Adrenal gland (tissue), 12 donors: ENCODE data around the gene NRP1. TPM values are rescaled to one million over a fixed set of nuclear protein-coding genes. Genes with fewer than 3 reads are reported as not detected.
A peak's percentile ranks its signal among the peaks of the same experiment; 100 is the strongest.

Experiments used
- DNase-seq, 7 donors: peaks; one replicate each; pipeline ENCODE4 v3.0.0-alpha.2; 2019 to 2020
- H3K27ac ChIP-seq, 5 donors: fragments of 200-600 bp; sonication (generic) in 4 of 5; 1 replicate in 3 of 5; 2 replicates in 2 of 5; pipeline versions ENCODE4 v1.5.1 to v1.8.0; 2016 to 2020; ENCODE audit warnings: mild to moderate bottlenecking in 1 of 5
- H3K27me3 ChIP-seq: fragments of 200-600 bp; 2 replicates; pipeline ENCODE4 v1.8.0; 2021
- H3K36me3 ChIP-seq, 2 donors: fragments of 200-600 bp; replicated peaks in 1 of 2; 1 replicate in 1 of 2; 2 replicates in 1 of 2; pipeline versions ENCODE4 v1.5.1 to v1.8.0; 2018 to 2022
- H3K4me1 ChIP-seq, 2 donors: fragments of 200-600 bp; replicated peaks in 1 of 2; 1 replicate in 1 of 2; 2 replicates in 1 of 2; pipeline versions ENCODE4 v1.5.1 to v1.8.0; 2018 to 2021
- H3K4me3 ChIP-seq, 4 donors: fragments of 200-600 bp; sonication (generic) in 3 of 4; one replicate each; pipeline ENCODE4 v1.5.1; 2016 to 2018
- H3K9me3 ChIP-seq, 3 donors: fragments of 200-600 bp; sonication (generic) in 1 of 3; replicated peaks in 1 of 3; 1 replicate in 2 of 3; 2 replicates in 1 of 3; pipeline versions ENCODE4 v1.5.1 to v1.8.0; 2016 to 2021
- CTCF ChIP-seq, 6 experiments: fragments of 450-650 bp in 4 of 6; fragments of 200-600 bp in 2 of 6; sonication (generic) in 1 of 6; IDR thresholded peaks; 1 replicate in 5 of 6; 2 replicates in 1 of 6; pipeline versions ENCODE4 v1.5.1 to v1.8.0; 2016 to 2021; ENCODE audit warnings: antibody characterized with exemption in 6 of 6, mild to moderate bottlenecking in 2 of 6, moderate library complexity in 1 of 6
- POLR2A ChIP-seq, 2 donors: fragments of 450-650 bp; IDR thresholded peaks; one replicate each; pipeline ENCODE4 v1.6.1; 2017; ENCODE audit warnings: antibody characterized with exemption in 2 of 2, mild to moderate bottlenecking in 2 of 2, moderate library complexity in 1 of 2
- WGBS, 4 donors: extraction: QIAGEN DNeasy Blood & Tissue Kit in 2 of 4; methylation state at CpG; one replicate each; pipeline versions ENCODE4 v1.1.5 to v1.1.7; 2013 to 2017; 5-methylcytosine and 5-hydroxymethylcytosine counted together
- intact Hi-C, 2 donors: fragments of 100-400 bp; cut with DNase I; formaldehyde crosslinking; loops; one replicate each; pipeline versions ENCODE4 v1.14.1 to v1.15.0; 2022 to 2023
- polyA plus RNA-seq, 3 donors: library from polyadenylated mRNA; stranded (reverse); fragments of 200-250 nt in 2 of 3; fragments of 350-450 nt in 1 of 3; fragmentation: Illumina TruSeq in 1 of 3; extraction: RNeasy Lipid Tissue Mini Kit (QIAGEN cat#74804) in 1 of 3; gene quantifications; one replicate each; pipeline ENCODE4 v1.2.3, GENCODE V29; 2013 to 2014
- total RNA-seq, 9 donors: library from RNA; depleted of rRNA in 4 of 9; stranded (reverse); fragments of >200 nt in 4 of 9; fragments of 120-200 nt in 1 of 9; fragmentation: NEBNext Ultra II Directional in 1 of 9; extraction: Animal tissue kit (Norgen Biotek cat#: 25700) in 1 of 9; gene quantifications; one replicate each; pipeline versions ENCODE4 v1.1.0 to v1.2.4, GENCODE V29; 2013 to 2023
- donor health status: healthy with polysubstance abuse.
- donor health status: Bipolar disorder and iron deficiency.
- donor health status: DM: yes; HTN: yes; CAD: no.
- donor health status: DM: no; HTN: no; CAD: no.
- donor health status: DM: no; HTN: no; CAD: no.
- donor health status: DM: yes; HTN: yes; CAD: no.

Gene NRP1
- total and polyA plus RNA-seq, 12 donors, result 20.2 to 151 (median 92.1) TPM

GRCh38 chr10:33336582-33337325 lies 2.3 kb upstream of the NRP1 start:
- DNase-seq, result peak; percentile 44 to 70 (median 47)
- Histone ChIP-seq H3K27me3 (no peaks in the 10 kb centered on the region), H3K4me3 (peak overlapping the region in 2 of 4 donors; percentile 63 to 78), H3K4me1 (peaks cover 20 to 34% of the 10 kb centered on the region in 2 donors), H3K36me3 (no peaks in the 10 kb centered on the region), H3K27ac (peak overlapping the region; percentile 41 to 93 (median 83)), H3K9me3 (no peaks in the 10 kb centered on the region)
- WGBS, 4 donors, result 0 to 5% (median 1%) methylated on average over 28 to 67 of the region's 67 CpGs
- TF ChIP-seq POLR2A (IDR thresholded peaks at IDR 0.05) (no peak), CTCF (IDR thresholded peaks at IDR 0.05) (no peak)
- intact Hi-C loops, result loop anchor here (10.0 kb wide), 2 partner anchors 528 to 1298 kb away; no protein-coding TSS in a partner anchor

- H3K27ac ChIP-seq, result peak overlapping the region in 4 of 5 donors; percentile 75 to 93 (median 87)
- peak overlapping the region in 3 of 4 donors; percentile 4 to 78 (median 63) for H3K4me3 ChIP-seq
- TF ChIP-seq POLR2A (IDR thresholded peaks at IDR 0.05) (no peak), CTCF (IDR thresholded peaks at IDR 0.05) (no peak)
- WGBS, 4 donors, result 0 to 1% (median 1%) methylated on average over 23 to 52 of the region's 52 CpGs
- peaks cover 20 to 30% of the 10 kb centered on the region in 2 donors for H3K4me1 ChIP-seq
- no peaks in the 10 kb centered on the region for H3K9me3 ChIP-seq
- peak; percentile 49 to 70 (median 52) for DNase-seq
- H3K36me3 ChIP-seq, result no peaks in the 10 kb centered on the region
- intact Hi-C loops, result loop anchor here (10.0 kb wide), 2 partner anchors 529 to 1299 kb away; no protein-coding TSS in a partner anchor
- H3K27me3 ChIP-seq, result no peaks in the 10 kb centered on the region
Measured at GRCh38 chr10:33335801-33336581, 1.5 kb upstream of the NRP1 start.

- DNase-seq, result no peak
- H3K4me1 ChIP-seq, result peaks cover 20 to 28% of the 10 kb centered on the region in 2 donors
- intact Hi-C loops, result loop anchor here (10.0 kb wide), 2 partner anchors 529 to 1299 kb away; no protein-coding TSS in a partner anchor
- 0 to 1% methylated on average over 21 of the region's 21 CpGs; no CpG with 5 or more reads in 2 of the 4 donors for WGBS, 4 donors
- H3K4me3 ChIP-seq, result peak overlapping the region in 2 of 4 donors; percentile 63 to 78
- no peaks in the 10 kb centered on the region for H3K27me3 ChIP-seq
- peak overlapping the region in 4 of 5 donors; percentile 75 to 93 (median 87) for H3K27ac ChIP-seq
- H3K36me3 ChIP-seq, result no peaks in the 10 kb centered on the region
- TF ChIP-seq CTCF (IDR thresholded peaks at IDR 0.05), result no peak
- no peak for TF ChIP-seq POLR2A (IDR thresholded peaks at IDR 0.05)
- H3K9me3 ChIP-seq, result no peaks in the 10 kb centered on the region
Measured at GRCh38 chr10:33335551-33335800, 1.0 kb upstream of the NRP1 start.
